T-helper 1 cell treated with Interleukin-12 subunit alpha and Interleukin-12 subunit beta and Interleukin-4 antibody, amounts not matched to agents 30 ng/mL and 1 ng/mL, for 36 hours (primary cell): ENCODE measurements around the gene LCE1C. TPM values are rescaled to one million over a fixed set of nuclear protein-coding genes. Genes with fewer than 3 reads are reported as not detected.

Experiments
- intact Hi-C: fragments of 100-400 bp; cut with micrococcal nuclease; formaldehyde crosslinking; loops from one replicate; pipeline ENCODE4 v1.15.1; 2024
- total RNA-seq: library from RNA; stranded (reverse); gene quantifications from 2 replicates; pipeline ENCODE4 v1.2.3, GENCODE V29; 2022

LCE1C gene
- total RNA-seq, 1 donor from 2014 or later: not detected

- intact Hi-C loops: no loop called here
Measured at GRCh38 chr1:152760551-152761190, 45.8 kb downstream of the LCE1C start.

- intact Hi-C loops: no loop called here
Measured at GRCh38 chr1:152759453-152760173, 46.8 kb downstream of the LCE1C start.

GRCh38 chr1:152758636-152759035 is 47.8 kb downstream of the LCE1C start:
- intact Hi-C loops: no loop called here

- intact Hi-C loops: no loop called here
Measured at GRCh38 chr1:152757747-152758146, 48.7 kb downstream of the LCE1C start, which contains the start of gene KPRP. KPRP (plus strand) TSS chr1:152758025; CDS start chr1:152759589, 1,564 bp downstream.

- intact Hi-C loops: no loop called here
Measured at GRCh38 chr1:152756872-152757271, 49.6 kb downstream of the LCE1C start.

Other genes starting within 250 kb of the LCE1C start
- not detected in 2 replicates for gene LCE3E, start 239.9 kb downstream of the LCE1C start, total RNA-seq
- not detected in 2 replicates for gene LCE3D, start 226.1 kb downstream of the LCE1C start, total RNA-seq
- gene LCE3C, start 206.4 kb downstream of the LCE1C start, total RNA-seq: not detected in 2 replicates
- not detected in 2 replicates for gene LCE3B, start 192.8 kb downstream of the LCE1C start, total RNA-seq
- gene LCE3A, start 183.5 kb downstream of the LCE1C start, total RNA-seq: not detected in 2 replicates
- not detected in 2 replicates for gene LCE2D, start 143.3 kb downstream of the LCE1C start, total RNA-seq
- gene LCE2C, start 131.4 kb downstream of the LCE1C start, total RNA-seq: not detected in 2 replicates
- gene LCE2B, start 120.5 kb downstream of the LCE1C start, total RNA-seq: not detected in 2 replicates
- not detected in 2 replicates for gene LCE2A, start 108.3 kb downstream of the LCE1C start, total RNA-seq
- gene LCE4A, start 98.5 kb downstream of the LCE1C start, total RNA-seq: not detected in 2 replicates
- not detected in 2 replicates for gene KPRP, start 48.6 kb downstream of the LCE1C start, total RNA-seq
- gene LCE1F, start 31.5 kb downstream of the LCE1C start, total RNA-seq: not detected in 2 replicates
- gene LCE1E, start 20.4 kb downstream of the LCE1C start, total RNA-seq: not detected in 2 replicates
- not detected in 2 replicates for gene LCE1D, start 9.9 kb downstream of the LCE1C start, total RNA-seq
- not detected in 2 replicates for gene LCE1B, start 5.3 kb upstream of the LCE1C start, total RNA-seq
- not detected in 2 replicates for gene LCE1A, start 20.8 kb upstream of the LCE1C start, total RNA-seq
- not detected in 2 replicates for gene LCE6A, start 36.2 kb upstream of the LCE1C start, total RNA-seq
- gene LCE7A, start 53.3 kb upstream of the LCE1C start, total RNA-seq: not detected in 2 replicates
- not detected in 2 replicates for gene SMCP, start 71.7 kb upstream of the LCE1C start, total RNA-seq
- gene IVL, start 101.9 kb upstream of the LCE1C start, total RNA-seq: not detected in 2 replicates
- gene SPRR5, start 140.6 kb upstream of the LCE1C start, total RNA-seq: not detected in 2 replicates
- not detected in 2 replicates for gene SPRR4, start 164.0 kb upstream of the LCE1C start, total RNA-seq
- not detected in 2 replicates for gene SPRR1A, start 177.4 kb upstream of the LCE1C start, total RNA-seq
- not detected in 2 replicates for gene SPRR3, start 195.1 kb upstream of the LCE1C start, total RNA-seq
- gene SPRR1B, start 224.6 kb upstream of the LCE1C start, total RNA-seq: not detected in 2 replicates
- gene SPRR2D, start 234.5 kb upstream of the LCE1C start, total RNA-seq: not detected in 2 replicates